ENCODE data around the gene OTUD7B. TPM values are rescaled to one million over a fixed set of nuclear protein-coding genes. Genes with fewer than 3 reads are reported as not detected.

The OTUD7B gene
- total RNA-seq, 1 experiment from 2014 or later = 19.6 TPM

DNA sequence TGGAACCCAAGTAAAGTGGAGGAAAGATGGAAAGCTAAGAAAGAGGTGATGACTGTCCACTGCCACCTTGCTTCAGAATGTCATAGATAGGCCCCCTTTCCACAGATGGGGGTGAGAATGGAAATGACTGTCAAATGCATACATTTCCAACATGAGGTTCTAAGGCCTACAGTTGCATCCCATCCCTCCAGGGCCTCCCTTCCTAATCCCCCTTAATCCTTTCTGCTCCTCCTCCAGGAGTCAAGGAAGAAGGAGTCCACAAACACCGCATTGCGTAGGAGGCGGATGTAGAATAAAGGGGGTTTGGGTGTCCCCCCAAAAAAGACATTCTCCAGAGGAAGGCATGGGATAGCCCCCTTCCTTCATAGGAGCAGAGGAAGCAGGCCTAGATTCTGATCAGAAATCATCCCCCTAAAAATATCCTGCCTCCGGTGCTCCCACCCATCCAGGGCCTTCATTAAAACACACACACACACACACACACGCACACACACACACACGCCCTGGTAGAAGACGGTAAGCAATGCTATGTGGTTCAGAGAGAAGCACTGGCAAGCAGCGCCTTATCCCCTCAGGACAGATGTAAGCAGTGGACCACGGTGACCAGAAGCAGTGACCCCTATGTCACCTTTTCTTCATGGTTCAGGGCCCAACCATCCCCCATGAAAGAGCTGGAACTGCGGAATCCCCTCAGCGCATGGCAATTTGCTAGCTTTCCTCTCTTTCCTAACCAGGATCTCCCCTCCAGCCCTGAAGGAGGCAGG, 94.9 kb downstream of the OTUD7B start:
- no peaks in the 10 kb centered on the region for H3K9me3 Mint-ChIP-seq (ENCODE audit: unreplicated experiment)
- TF ChIP-seq, protein P1, sequence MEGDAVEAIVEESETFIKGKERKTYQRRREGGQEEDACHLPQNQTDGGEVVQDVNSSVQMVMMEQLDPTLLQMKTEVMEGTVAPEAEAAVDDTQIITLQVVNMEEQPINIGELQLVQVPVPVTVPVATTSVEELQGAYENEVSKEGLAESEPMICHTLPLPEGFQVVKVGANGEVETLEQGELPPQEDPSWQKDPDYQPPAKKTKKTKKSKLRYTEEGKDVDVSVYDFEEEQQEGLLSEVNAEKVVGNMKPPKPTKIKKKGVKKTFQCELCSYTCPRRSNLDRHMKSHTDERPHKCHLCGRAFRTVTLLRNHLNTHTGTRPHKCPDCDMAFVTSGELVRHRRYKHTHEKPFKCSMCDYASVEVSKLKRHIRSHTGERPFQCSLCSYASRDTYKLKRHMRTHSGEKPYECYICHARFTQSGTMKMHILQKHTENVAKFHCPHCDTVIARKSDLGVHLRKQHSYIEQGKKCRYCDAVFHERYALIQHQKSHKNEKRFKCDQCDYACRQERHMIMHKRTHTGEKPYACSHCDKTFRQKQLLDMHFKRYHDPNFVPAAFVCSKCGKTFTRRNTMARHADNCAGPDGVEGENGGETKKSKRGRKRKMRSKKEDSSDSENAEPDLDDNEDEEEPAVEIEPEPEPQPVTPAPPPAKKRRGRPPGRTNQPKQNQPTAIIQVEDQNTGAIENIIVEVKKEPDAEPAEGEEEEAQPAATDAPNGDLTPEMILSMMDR (IDR thresholded peaks at IDR 0.05; ENCODE audit: insufficient read depth in 1 of 2, low read depth in 1 of 2, low read length in 1 of 2, severe bottlenecking in 1 of 2, unreplicated experiment in 1 of 2) = no peak
- H3K4me3 ChIP-seq (ENCODE audit: low read depth, low read length) = no peak overlapping the region
- POLR2A ChIA-PET = no interaction called here
- no peak overlapping the region for H3K27ac Mint-ChIP-seq (ENCODE audit: unreplicated experiment)
- H3K4me1 Mint-ChIP-seq (ENCODE audit: low read depth, unreplicated experiment) = peaks cover 19% of the 10 kb centered on the region
- H3K9me3 ChIP-seq = no peaks in the 10 kb centered on the region
- no TSS peak for BruUV-seq (replicated peaks)
- no peaks in the 10 kb centered on the region for H3K27me3 Mint-ChIP-seq (ENCODE audit: insufficient read depth, unreplicated experiment)
- no peaks in the 10 kb centered on the region for H3K36me3 ChIP-seq (ENCODE audit: control insufficient read depth, insufficient read depth, low read length)
- H3K27me3 ChIP-seq (replicated peaks; ENCODE audit: control insufficient read depth, insufficient read depth, low read length) = no peaks in the 10 kb centered on the region
- peaks cover 8% of the 10 kb centered on the region for H3K36me3 Mint-ChIP-seq (ENCODE audit: insufficient read depth, unreplicated experiment)
- H3K4me3 Mint-ChIP-seq (ENCODE audit: unreplicated experiment) = no peak overlapping the region
- intact Hi-C loops (cut with micrococcal nuclease; ENCODE audit: unreplicated experiment) = no loop called here
- CTCF ChIA-PET = no interaction called here
- peaks cover 1% of the 10 kb centered on the region for H3K4me1 ChIP-seq
- DNase-seq = no peak

DNA sequence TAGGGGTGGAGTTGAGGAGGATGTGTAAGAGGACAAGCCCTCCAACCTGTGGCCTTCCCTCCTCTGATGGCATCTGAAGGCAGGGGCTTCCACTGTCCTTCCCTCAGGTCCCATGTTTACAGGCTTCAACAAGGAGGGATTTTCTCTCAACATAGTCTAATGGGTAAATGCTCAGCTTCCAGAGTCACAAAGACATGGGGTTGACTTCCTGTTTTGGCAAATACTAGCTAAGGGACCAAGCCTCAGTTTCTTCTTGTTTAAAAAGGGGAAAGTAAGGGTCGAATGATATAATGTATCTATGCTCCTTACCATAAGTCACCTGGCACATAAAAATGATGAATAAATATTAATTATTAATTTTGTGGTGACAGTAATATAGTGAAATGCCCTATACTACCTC, 96.0 kb downstream of the OTUD7B start:
- Histone ChIP-seq H3K9me3 (no peaks in the 10 kb centered on the region), H3K4me1 (peaks cover 12% of the 10 kb centered on the region), H3K27me3 (replicated peaks; ENCODE audit: control insufficient read depth, insufficient read depth, low read length) (no peaks in the 10 kb centered on the region), H3K4me3 (ENCODE audit: low read depth, low read length) (no peak overlapping the region), H3K36me3 (ENCODE audit: control insufficient read depth, insufficient read depth, low read length) (no peaks in the 10 kb centered on the region)
- CTCF ChIA-PET = no interaction called here
- DNase-seq = no peak
- Mint-ChIP-seq H3K4me3 (ENCODE audit: unreplicated experiment) (no peak overlapping the region), H3K9me3 (ENCODE audit: unreplicated experiment) (no peaks in the 10 kb centered on the region), H3K27ac (ENCODE audit: unreplicated experiment) (no peak overlapping the region), H3K4me1 (ENCODE audit: low read depth, unreplicated experiment) (peaks cover 19% of the 10 kb centered on the region), H3K27me3 (ENCODE audit: insufficient read depth, unreplicated experiment) (no peaks in the 10 kb centered on the region), H3K36me3 (ENCODE audit: insufficient read depth, unreplicated experiment) (peaks cover 6% of the 10 kb centered on the region)
- POLR2A ChIA-PET = no interaction called here
- TF ChIP-seq, protein P1 (IDR thresholded peaks at IDR 0.05; ENCODE audit: insufficient read depth in 1 of 2, low read depth in 1 of 2, low read length in 1 of 2, severe bottlenecking in 1 of 2, unreplicated experiment in 1 of 2) = no peak
- intact Hi-C loops (cut with micrococcal nuclease; ENCODE audit: unreplicated experiment) = no loop called here
- BruUV-seq (replicated peaks) = no TSS peak

DNA sequence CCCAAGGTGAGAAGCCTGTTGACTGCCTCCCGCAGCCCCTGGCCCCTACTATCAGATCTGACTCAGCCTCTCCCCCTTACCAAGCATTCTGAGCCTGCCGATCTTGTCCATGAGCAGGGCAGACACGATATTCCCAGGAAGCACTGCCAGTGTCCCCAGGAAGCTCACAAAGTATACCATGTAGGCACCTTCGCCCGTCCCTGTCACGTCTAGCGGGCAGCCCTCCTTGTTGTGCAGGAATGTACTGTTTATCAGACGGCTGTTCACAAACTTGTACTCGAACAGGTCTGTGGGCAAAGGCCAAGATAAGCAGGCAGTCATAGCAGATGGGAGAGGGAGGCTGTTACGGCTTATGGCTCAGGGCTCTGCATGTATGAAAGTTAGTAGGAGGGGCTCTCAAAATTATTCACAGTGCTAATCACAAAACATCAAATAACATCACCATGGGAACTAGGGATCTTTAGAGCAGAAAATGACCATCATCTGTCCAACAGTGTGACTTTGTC, 103.9 kb downstream of the OTUD7B start:
- DNase-seq = no peak
- intact Hi-C loops (cut with micrococcal nuclease; ENCODE audit: unreplicated experiment) = no loop called here
- H3K9me3 ChIP-seq = no peaks in the 10 kb centered on the region
- H3K27ac Mint-ChIP-seq (ENCODE audit: unreplicated experiment) = peak overlapping the region; percentile 45
- peaks cover 5% of the 10 kb centered on the region for H3K36me3 Mint-ChIP-seq (ENCODE audit: insufficient read depth, unreplicated experiment)
- peaks cover 33% of the 10 kb centered on the region for H3K4me1 ChIP-seq
- CTCF ChIA-PET = no interaction called here
- H3K27me3 Mint-ChIP-seq (ENCODE audit: insufficient read depth, unreplicated experiment) = no peaks in the 10 kb centered on the region
- no peak overlapping the region for H3K4me3 ChIP-seq (ENCODE audit: low read depth, low read length)
- peaks cover 37% of the 10 kb centered on the region for H3K4me1 Mint-ChIP-seq (ENCODE audit: low read depth, unreplicated experiment)
- POLR2A ChIA-PET = no interaction called here
- BruUV-seq (replicated peaks) = no TSS peak
- no peaks in the 10 kb centered on the region for H3K9me3 Mint-ChIP-seq (ENCODE audit: unreplicated experiment)
- H3K4me3 Mint-ChIP-seq (ENCODE audit: unreplicated experiment) = no peak overlapping the region
- no peaks in the 10 kb centered on the region for H3K36me3 ChIP-seq (ENCODE audit: control insufficient read depth, insufficient read depth, low read length)
- TF ChIP-seq, protein P1 (IDR thresholded peaks at IDR 0.05; ENCODE audit: insufficient read depth in 1 of 2, low read depth in 1 of 2, low read length in 1 of 2, severe bottlenecking in 1 of 2, unreplicated experiment in 1 of 2) = no peak
- H3K27me3 ChIP-seq (replicated peaks; ENCODE audit: control insufficient read depth, insufficient read depth, low read length) = no peaks in the 10 kb centered on the region
